D721Med (cell line): ENCODE data around the gene TEX261.
"Not testable (repeated sequence)": the region's sequence is repeated elsewhere in the genome, so short reads cannot be mapped to it uniquely, and the experiment has no call there.

Experiments used
- DNase-seq: peaks from one replicate; pipeline ENCODE4 v3.0.0; 2011; ENCODE audit warnings: low spot score; ENCODE audit not compliant: insufficient read length
- FAIRE-seq: peaks from 2 replicates; lab custom pipeline; 2011; peaks lifted over from hg19 to GRCh38; lab: Jason Lieb, UNC
- TF ChIP-seq, protein P1 (sequence below): IDR thresholded peaks from 2 replicates; pipeline ENCODE4 v1.5.1; 2012; ENCODE audit warnings: mild to moderate bottlenecking, control low read depth; ENCODE audit not compliant: insufficient read depth; ENCODE audit errors: missing control alignments

TEX261 gene

DNA sequence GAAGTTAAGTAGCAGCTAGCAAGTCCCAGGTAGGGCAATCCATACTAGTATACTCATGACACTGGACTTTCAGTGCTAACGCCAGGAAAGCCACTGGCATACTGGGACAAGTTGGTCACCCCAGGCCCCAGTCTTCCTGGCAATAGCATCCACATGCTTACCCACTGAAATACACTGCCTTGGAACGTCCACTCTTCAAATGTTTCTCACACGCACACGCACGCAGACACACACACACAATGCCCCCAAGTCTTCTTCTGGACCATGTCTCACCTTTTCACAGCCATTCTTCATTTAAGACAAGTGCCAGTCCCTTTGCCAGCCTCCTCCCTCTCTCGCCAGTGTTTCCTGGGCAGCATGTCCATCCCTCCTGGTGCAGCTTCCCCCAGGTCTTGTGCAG is 8.7 kb upstream of the TEX261 start:
- DNase-seq: no peak
- TF ChIP-seq, protein P1, sequence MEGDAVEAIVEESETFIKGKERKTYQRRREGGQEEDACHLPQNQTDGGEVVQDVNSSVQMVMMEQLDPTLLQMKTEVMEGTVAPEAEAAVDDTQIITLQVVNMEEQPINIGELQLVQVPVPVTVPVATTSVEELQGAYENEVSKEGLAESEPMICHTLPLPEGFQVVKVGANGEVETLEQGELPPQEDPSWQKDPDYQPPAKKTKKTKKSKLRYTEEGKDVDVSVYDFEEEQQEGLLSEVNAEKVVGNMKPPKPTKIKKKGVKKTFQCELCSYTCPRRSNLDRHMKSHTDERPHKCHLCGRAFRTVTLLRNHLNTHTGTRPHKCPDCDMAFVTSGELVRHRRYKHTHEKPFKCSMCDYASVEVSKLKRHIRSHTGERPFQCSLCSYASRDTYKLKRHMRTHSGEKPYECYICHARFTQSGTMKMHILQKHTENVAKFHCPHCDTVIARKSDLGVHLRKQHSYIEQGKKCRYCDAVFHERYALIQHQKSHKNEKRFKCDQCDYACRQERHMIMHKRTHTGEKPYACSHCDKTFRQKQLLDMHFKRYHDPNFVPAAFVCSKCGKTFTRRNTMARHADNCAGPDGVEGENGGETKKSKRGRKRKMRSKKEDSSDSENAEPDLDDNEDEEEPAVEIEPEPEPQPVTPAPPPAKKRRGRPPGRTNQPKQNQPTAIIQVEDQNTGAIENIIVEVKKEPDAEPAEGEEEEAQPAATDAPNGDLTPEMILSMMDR: no peak
- no peak for FAIRE-seq

GRCh38 chr2:71001981-71002570 is 7.4 kb upstream of the TEX261 start:
- TF ChIP-seq, protein P1: no peak
- FAIRE-seq: no peak
- no peak for DNase-seq

GRCh38 chr2:71001592-71001927 is 6.9 kb upstream of the TEX261 start:
- DNase-seq (no peak), FAIRE-seq (no peak)
- TF ChIP-seq, protein P1: no peak

GRCh38 chr2:71000780-71001591 is 6.3 kb upstream of the TEX261 start:
- FAIRE-seq (no peak), DNase-seq (no peak)
- TF ChIP-seq, protein P1: peak; percentile 74

DNA sequence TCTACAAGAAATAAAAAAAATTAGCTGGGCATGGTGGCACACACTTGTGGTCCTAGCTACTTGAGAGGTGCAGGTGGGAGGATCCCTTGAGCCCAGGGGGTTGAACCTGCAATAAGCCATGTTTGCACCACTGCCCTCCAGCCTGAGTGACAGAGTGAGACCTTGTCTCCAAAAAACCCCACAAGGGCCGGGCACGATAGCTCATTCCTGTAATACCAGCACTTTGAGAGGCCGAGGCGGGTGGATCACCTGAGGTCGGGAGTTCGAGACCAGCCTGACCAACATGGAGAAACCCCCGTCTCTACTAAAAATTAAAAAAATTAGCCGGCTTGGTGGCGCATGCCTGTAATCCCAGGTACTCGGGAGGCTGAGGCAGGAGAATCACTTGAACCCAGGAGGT is 5.3 kb upstream of the TEX261 start:
- not testable (repeated sequence) for DNase-seq, FAIRE-seq

DNA sequence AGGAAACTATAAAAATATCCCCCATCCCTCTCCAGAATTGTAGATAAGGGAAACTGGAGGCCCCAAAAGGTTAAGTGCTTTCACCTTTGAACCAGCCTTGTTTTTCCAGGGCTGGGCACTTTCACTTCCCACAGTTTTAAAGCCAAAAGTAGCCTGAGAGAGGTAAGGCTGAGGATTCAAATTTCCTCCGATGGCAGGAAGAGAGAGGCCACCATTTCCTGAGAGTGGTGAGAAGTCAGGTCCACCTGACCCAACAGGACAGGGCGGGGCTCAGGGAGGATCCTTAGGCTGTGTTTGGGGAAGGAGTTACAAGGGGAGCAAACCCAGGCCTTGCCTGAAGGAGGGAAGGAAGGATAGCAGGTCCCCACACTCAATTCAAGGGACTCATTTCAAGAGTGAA is 4.7 kb upstream of the TEX261 start:
- DNase-seq: no peak
- TF ChIP-seq, protein P1: no peak
- no peak for FAIRE-seq

GRCh38 chr2:70998885-70999284 is 4.2 kb upstream of the TEX261 start:
- not testable (repeated sequence) for DNase-seq, FAIRE-seq

GRCh38 chr2:70995426-70995729 is 705 bp upstream of the TEX261 start:
- no peak for FAIRE-seq
- DNase-seq: no peak
- TF ChIP-seq, protein P1: peak; percentile 24
